Smooth muscle cell (in vitro differentiated cells): ENCODE measurements around the gene RMDN3. TPM values are rescaled to one million over a fixed set of nuclear protein-coding genes. Genes with fewer than 3 reads are reported as not detected.

Experiments used
- DNase-seq: peaks from one replicate; lab custom pipeline; 2025; ENCODE audit not compliant: unreplicated experiment; lab: John Stamatoyannopoulos, UW
- H2AFZ ChIP-seq: fragments of 200-600 bp; sonication (generic); 2 replicates; pipeline ENCODE4 v1.6.0; 2016; ENCODE audit warnings: antibody characterized with exemption, low read depth, mild to moderate bottlenecking
- H3F3A ChIP-seq: fragments of 200-600 bp; sonication (generic); 2 replicates; pipeline ENCODE4 v1.6.0; 2017; ENCODE audit warnings: antibody characterized with exemption, low read depth
- H3K27ac ChIP-seq: fragments of 200-600 bp; sonication (generic); 2 replicates; pipeline ENCODE4 v1.5.1; 2016; ENCODE audit warnings: low read depth, mild to moderate bottlenecking
- H3K27me3 ChIP-seq: fragments of 200-600 bp; sonication (generic); 2 replicates; pipeline ENCODE4 v1.6.1; 2016; ENCODE audit warnings: low read depth, mild to moderate bottlenecking
- H3K36me3 ChIP-seq: fragments of 200-600 bp; sonication (generic); 2 replicates; pipeline ENCODE4 v1.5.1; 2016; ENCODE audit warnings: low read depth
- H3K4me1 ChIP-seq: fragments of 200-600 bp; sonication (generic); 2 replicates; pipeline ENCODE4 v1.5.1; 2016; ENCODE audit warnings: low read depth
- H3K4me2 ChIP-seq: fragments of 200-600 bp; sonication (generic); 2 replicates; pipeline ENCODE4 v1.6.0; 2016; ENCODE audit warnings: mild to moderate bottlenecking
- H3K4me3 ChIP-seq: fragments of 200-600 bp; sonication (generic); 2 replicates; pipeline ENCODE4 v1.5.1; 2016; ENCODE audit warnings: mild to moderate bottlenecking
- H3K79me2 ChIP-seq: fragments of 200-600 bp; sonication (generic); 2 replicates; pipeline ENCODE4 v1.6.0; 2016; ENCODE audit warnings: low read depth, mild to moderate bottlenecking
- H3K9ac ChIP-seq: fragments of 200-600 bp; sonication (generic); 2 replicates; pipeline ENCODE4 v1.6.0; 2016; ENCODE audit warnings: low read depth
- H3K9me3 ChIP-seq: fragments of 200-600 bp; sonication (generic); replicated peaks from 2 replicates; pipeline ENCODE4 v1.5.1; 2016; ENCODE audit warnings: low read depth
- H4K20me1 ChIP-seq: fragments of 200-600 bp; sonication (generic); 2 replicates; pipeline ENCODE4 v1.6.0; 2016; ENCODE audit warnings: low read depth
- WGBS: methylation state at CpG from one replicate; pipeline ENCODE4 v1.1.7; 2016; ENCODE audit warnings: low lambda C conversion rate; 5-methylcytosine and 5-hydroxymethylcytosine counted together
- polyA plus RNA-seq: library from polyadenylated mRNA; unstranded; fragments of >200 nt; fragmentation: Nextera tagmentation; extraction: Ambion mirVana; gene quantifications from 2 replicates; pipeline ENCODE4 v1.2.1, GENCODE V29; 2016
- total RNA-seq: library from RNA; depleted of rRNA; stranded (reverse); fragments of >200 nt; gene quantifications from 2 replicates; pipeline ENCODE4 v1.2.3, GENCODE V29; 2014
- TF ChIP-seq, protein P1 (sequence below): fragments of 200-600 bp; sonication (generic); IDR thresholded peaks from 2 replicates; pipeline ENCODE4 v1.5.1; 2017; ENCODE audit warnings: borderline replicate concordance, mild to moderate bottlenecking, antibody characterized with exemption; ENCODE audit not compliant: insufficient read depth, poor library complexity, severe bottlenecking

The RMDN3 gene
- total and polyA plus RNA-seq, 2 experiments from 2014 or later, result 11.0 to 20.0 TPM

DNA sequence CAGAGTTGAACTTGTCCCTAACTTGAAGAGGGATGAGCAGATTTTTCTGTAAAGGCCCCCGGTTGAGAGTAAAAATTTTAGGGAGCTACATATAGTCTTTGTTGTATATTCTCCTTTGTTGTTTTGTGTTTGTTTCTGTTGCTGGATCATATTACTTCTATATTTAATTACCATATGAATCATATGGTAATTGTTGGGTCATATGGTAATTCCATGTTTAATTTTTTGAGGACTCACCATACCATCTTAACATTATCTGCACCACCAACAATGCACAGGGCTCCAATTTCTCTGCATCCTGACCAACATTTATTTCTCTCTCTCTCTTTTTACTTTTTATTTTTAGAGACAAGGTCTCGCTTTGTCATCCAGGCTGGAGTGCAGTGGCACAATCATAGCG, 44.5 kb upstream of the RMDN3 start:
- WGBS, result 95% methylated on average over 3 of the region's 3 CpGs
- TF ChIP-seq, protein P1, sequence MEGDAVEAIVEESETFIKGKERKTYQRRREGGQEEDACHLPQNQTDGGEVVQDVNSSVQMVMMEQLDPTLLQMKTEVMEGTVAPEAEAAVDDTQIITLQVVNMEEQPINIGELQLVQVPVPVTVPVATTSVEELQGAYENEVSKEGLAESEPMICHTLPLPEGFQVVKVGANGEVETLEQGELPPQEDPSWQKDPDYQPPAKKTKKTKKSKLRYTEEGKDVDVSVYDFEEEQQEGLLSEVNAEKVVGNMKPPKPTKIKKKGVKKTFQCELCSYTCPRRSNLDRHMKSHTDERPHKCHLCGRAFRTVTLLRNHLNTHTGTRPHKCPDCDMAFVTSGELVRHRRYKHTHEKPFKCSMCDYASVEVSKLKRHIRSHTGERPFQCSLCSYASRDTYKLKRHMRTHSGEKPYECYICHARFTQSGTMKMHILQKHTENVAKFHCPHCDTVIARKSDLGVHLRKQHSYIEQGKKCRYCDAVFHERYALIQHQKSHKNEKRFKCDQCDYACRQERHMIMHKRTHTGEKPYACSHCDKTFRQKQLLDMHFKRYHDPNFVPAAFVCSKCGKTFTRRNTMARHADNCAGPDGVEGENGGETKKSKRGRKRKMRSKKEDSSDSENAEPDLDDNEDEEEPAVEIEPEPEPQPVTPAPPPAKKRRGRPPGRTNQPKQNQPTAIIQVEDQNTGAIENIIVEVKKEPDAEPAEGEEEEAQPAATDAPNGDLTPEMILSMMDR, result no peak
- H3K9ac ChIP-seq, result no peak overlapping the region

DNA sequence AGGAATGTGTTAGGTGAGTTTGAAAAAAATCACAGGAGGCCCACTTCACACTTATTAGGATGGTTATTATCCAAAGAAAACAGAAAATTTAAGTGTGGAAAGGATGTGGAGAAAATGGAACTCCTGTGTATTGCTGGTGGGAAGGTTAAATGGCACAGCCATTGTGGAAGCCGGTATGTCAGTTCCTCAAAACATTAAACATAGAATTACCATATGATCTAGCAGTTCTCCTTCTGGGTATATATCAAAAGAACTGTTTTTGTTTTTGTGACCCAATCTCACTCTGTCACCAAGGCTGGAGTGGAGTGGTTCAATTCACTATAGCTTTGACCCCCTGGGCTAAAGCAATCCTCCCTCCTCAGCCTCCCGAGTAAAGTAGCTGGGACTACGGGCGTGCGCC, 41.5 kb upstream of the RMDN3 start:
- H3K4me2 ChIP-seq, result no peak overlapping the region
- H3K9ac ChIP-seq, result no peak overlapping the region
- TF ChIP-seq, protein P1, result no peak
- peaks cover 8% of the 10 kb centered on the region for H3F3A ChIP-seq
- no peak overlapping the region for H2AFZ ChIP-seq
- H3K27me3 ChIP-seq, result no peaks in the 10 kb centered on the region
- H3K4me3 ChIP-seq, result no peak overlapping the region
- peaks cover 27% of the 10 kb centered on the region for H3K79me2 ChIP-seq
- H3K36me3 ChIP-seq, result no peaks in the 10 kb centered on the region
- peaks cover 3% of the 10 kb centered on the region for H3K4me1 ChIP-seq
- H4K20me1 ChIP-seq, result peaks cover 57% of the 10 kb centered on the region
- no peak for DNase-seq
- H3K9me3 ChIP-seq, result no peaks in the 10 kb centered on the region
- WGBS, result 96% methylated on average over 5 of the region's 5 CpGs
- H3K27ac ChIP-seq, result no peak overlapping the region

More for the DNA sequence above, 44.5 kb upstream of the RMDN3 start:
- Histone ChIP-seq H3K27ac (peak overlapping the region; percentile 52), H3F3A (peaks cover 8% of the 10 kb centered on the region), H3K27me3 (no peaks in the 10 kb centered on the region), H3K36me3 (no peaks in the 10 kb centered on the region), H3K4me1 (peaks cover 3% of the 10 kb centered on the region), H3K4me3 (no peak overlapping the region), H3K79me2 (peaks cover 22% of the 10 kb centered on the region), H3K4me2 (no peak overlapping the region), H3K9me3 (no peaks in the 10 kb centered on the region), H4K20me1 (peaks cover 58% of the 10 kb centered on the region), H2AFZ (no peak overlapping the region)
- DNase-seq, result no peak

DNA sequence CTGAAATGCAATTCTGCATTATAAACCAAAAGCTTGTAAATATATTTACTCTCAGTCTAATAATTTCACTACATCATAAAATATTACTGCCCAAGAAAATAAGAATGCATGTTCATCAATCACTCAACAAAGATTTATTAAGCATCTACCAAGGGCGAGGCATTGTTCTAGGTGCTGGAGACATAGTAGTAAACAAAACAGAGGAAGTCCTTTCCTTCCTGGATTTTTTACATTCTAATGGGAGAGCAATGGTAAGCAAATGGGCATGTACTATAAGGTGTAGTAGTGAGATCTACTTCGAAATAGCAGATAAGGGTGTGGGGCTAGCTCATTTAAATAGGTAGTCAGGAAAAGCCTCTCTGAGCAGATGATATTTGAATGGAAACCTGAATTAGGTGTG, 41.0 kb upstream of the RMDN3 start:
- peaks cover 8% of the 10 kb centered on the region for H3F3A ChIP-seq
- peaks cover 27% of the 10 kb centered on the region for H3K79me2 ChIP-seq
- no peak overlapping the region for H3K27ac ChIP-seq
- H3K4me2 ChIP-seq, result no peak overlapping the region
- TF ChIP-seq, protein P1, result no peak
- no peak overlapping the region for H3K4me3 ChIP-seq
- peaks cover 3% of the 10 kb centered on the region for H3K4me1 ChIP-seq
- H3K36me3 ChIP-seq, result no peaks in the 10 kb centered on the region
- H3K9me3 ChIP-seq, result no peaks in the 10 kb centered on the region
- no peaks in the 10 kb centered on the region for H3K27me3 ChIP-seq
- peaks cover 53% of the 10 kb centered on the region for H4K20me1 ChIP-seq
- no peak overlapping the region for H2AFZ ChIP-seq
- H3K9ac ChIP-seq, result no peak overlapping the region
- WGBS, result 81% methylated on average over 2 of the region's 2 CpGs
- DNase-seq, result no peak

DNA sequence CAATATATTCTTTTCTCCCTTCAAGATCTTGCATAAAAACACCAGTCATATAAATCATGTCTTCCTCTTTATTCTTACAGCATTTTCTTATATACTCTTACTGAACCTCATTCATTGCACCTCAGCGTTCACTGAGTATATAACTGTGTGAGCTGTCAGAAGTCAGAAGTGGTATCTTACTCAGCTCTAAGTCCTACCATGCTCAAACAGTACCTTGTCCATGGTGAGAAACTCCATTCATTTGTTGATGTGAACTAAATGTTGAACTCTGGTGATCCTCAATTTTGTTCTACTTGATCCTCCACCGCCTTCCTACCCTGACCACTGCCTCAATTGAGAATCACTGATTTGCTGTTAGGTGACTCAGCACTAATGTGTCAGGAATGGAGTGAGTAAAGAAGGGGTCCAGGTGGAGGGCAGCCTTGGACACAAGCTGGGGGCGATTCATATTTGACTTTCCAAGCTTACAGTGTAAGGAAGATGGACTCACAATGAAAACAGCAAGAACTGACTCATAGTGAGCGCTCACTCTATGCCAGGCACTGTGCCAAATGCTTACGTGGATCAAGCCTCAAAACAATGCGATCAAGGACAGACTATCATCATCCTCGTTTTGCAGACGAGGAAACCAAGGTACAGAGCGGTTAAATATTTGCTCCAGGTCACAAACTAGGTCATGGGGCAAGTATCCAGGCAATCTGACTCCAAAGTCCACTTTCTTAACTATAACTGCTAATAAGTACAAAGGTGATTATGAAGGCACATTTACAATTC, 38.3 kb upstream of the RMDN3 start:
- 89% methylated on average over 9 of the region's 9 CpGs for WGBS
- TF ChIP-seq, protein P1, result no peak
- Histone ChIP-seq H3K27ac (no peak overlapping the region), H3K36me3 (no peaks in the 10 kb centered on the region), H3K79me2 (peaks cover 36% of the 10 kb centered on the region), H3K4me2 (no peak overlapping the region), H2AFZ (no peak overlapping the region), H3K9ac (no peak overlapping the region), H3K9me3 (no peaks in the 10 kb centered on the region), H3K4me1 (peaks cover 2% of the 10 kb centered on the region), H4K20me1 (peaks cover 53% of the 10 kb centered on the region), H3K27me3 (no peaks in the 10 kb centered on the region), H3K4me3 (no peak overlapping the region), H3F3A (no peaks in the 10 kb centered on the region)
- no peak for DNase-seq
